ENCODE results near the gene ZNF507.

DNA sequence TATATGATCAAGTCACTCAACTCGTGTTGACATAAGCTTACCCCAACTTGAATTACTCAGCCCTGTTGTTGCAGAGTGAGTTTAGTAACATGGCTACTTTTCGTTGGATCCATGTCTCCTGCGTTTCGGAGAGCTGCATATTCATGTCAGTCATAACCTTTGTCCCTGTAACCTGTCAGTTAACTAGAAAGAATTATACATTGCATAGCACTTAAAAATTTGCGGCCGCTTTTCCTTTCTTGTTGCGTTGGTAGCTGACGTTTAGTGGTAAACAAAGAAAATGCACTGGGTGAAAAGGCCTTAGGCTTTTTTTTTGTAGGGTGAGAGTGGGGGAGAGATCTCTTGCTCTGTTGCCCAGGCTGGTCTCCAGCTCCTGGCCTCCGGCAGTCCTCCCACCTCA is 14.2 kb downstream of the ZNF507 start:
- TF ChIP-seq, protein P1, sequence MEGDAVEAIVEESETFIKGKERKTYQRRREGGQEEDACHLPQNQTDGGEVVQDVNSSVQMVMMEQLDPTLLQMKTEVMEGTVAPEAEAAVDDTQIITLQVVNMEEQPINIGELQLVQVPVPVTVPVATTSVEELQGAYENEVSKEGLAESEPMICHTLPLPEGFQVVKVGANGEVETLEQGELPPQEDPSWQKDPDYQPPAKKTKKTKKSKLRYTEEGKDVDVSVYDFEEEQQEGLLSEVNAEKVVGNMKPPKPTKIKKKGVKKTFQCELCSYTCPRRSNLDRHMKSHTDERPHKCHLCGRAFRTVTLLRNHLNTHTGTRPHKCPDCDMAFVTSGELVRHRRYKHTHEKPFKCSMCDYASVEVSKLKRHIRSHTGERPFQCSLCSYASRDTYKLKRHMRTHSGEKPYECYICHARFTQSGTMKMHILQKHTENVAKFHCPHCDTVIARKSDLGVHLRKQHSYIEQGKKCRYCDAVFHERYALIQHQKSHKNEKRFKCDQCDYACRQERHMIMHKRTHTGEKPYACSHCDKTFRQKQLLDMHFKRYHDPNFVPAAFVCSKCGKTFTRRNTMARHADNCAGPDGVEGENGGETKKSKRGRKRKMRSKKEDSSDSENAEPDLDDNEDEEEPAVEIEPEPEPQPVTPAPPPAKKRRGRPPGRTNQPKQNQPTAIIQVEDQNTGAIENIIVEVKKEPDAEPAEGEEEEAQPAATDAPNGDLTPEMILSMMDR (IDR thresholded peaks at IDR 0.05) = no peak
- TF ChIP-seq POLR2A (IDR thresholded peaks at IDR 0.05) = no peak

Data from right lobe of liver (tissue), 4 donors.